ENCODE measurements around the gene PRODH2.

PRODH2 gene, protein sequence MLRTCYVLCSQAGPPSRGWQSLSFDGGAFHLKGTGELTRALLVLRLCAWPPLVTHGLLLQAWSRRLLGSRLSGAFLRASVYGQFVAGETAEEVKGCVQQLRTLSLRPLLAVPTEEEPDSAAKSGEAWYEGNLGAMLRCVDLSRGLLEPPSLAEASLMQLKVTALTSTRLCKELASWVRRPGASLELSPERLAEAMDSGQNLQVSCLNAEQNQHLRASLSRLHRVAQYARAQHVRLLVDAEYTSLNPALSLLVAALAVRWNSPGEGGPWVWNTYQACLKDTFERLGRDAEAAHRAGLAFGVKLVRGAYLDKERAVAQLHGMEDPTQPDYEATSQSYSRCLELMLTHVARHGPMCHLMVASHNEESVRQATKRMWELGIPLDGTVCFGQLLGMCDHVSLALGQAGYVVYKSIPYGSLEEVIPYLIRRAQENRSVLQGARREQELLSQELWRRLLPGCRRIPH

DNA sequence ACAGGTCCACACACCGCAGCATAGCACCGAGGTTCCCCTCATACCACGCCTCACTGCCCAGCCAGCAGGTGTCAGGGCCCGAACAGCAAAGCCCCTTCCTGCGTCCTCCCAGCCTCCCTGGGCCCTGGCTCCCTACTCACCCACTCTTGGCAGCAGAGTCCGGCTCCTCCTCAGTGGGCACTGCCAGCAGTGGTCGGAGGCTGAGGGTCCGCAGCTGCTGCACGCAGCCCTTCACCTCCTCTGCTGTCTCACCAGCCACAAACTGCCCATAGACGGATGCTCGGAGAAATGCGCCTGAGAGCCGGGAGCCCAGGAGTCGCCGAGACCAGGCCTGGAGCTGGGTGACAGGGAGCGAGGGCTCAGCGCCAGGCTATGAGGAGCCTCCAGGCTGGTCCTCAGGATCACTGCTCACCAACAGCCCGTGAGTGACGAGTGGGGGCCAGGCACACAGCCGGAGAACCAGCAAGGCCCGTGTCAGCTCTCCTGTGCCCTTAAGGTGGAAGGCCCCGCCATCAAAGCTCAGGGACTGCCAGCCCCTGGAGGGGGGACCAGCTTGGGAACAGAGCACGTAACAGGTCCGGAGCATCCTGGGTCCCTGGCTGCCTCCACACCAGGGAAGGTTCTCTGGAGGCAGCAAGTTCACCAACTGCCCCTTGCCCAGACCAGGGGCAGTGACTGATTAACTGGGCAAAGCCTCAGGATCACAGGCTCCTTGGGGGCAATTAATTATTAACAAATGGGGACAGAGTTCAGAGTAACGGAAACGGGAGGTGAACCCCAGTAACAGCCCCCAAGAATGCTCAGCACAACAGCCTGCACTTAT lies at the start of gene PRODH2:
Gene PRODH2, minus strand, starts transcription at position 626 of the 823 bp plus-strand sequence. Its CDS starts 40 bp downstream, at position 586.
- DNase-seq, result no peak

DNA sequence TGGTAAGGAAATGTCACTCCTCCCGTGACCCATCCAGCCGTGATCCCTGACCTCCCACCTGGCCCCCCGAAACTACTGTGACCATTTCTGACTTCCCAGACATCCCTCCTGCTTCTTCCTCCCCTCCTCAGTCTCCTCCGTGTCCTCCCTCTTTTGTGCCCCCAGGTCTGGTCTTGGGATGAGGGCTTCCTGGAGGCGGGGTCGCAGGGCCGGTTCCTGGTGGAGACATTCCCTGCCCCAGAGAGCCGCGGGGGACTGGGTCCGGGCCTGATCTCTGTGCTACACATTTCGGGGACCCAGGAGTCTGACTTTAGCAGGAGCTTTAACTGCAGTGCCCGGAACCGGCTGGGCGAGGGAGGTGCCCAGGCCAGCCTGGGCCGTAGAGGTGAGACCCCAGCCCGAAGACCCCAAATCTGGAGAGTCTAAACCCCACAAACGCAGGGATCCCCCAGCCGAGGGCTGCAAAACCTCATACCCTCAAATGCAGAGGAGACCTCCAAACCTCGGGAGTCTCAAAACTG lies 49.1 kb upstream of the PRODH2 start:
- no peak for DNase-seq

DNA sequence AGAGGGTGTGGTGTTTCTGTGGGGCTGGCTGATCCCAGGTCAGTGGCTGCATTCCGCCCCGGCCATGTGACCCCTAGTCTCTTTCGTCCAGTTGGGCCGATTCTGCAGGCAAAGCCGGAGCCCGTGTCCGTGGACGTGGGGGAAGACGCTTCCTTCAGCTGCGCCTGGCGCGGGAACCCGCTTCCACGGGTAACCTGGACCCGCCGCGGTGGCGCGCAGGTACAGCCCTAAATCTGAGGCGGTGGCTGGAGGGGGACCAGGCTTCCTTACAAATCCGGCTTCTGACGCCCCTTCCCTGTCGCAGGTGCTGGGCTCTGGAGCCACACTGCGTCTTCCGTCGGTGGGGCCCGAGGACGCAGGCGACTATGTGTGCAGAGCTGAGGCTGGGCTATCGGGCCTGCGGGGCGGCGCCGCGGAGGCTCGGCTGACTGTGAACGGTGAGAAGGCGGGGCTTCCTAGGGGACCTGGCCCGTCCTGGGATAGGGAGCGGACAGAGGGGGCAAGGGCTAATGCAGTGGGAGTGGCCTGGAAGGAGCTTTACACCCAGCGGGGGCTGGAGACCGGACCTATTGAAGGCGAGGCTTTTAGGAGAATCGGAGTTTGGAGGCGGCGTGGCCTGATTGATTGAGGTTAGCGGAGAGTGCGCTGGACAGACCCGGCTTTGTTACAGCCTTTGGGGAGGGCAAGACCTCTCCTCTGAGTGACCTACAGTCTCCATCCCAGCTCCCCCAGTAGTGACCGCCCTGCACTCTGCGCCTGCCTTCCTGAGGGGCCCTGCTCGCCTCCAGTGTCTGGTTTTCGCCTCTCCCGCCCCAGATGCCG lies 48.4 kb upstream of the PRODH2 start:
- DNase-seq, result no peak

DNA sequence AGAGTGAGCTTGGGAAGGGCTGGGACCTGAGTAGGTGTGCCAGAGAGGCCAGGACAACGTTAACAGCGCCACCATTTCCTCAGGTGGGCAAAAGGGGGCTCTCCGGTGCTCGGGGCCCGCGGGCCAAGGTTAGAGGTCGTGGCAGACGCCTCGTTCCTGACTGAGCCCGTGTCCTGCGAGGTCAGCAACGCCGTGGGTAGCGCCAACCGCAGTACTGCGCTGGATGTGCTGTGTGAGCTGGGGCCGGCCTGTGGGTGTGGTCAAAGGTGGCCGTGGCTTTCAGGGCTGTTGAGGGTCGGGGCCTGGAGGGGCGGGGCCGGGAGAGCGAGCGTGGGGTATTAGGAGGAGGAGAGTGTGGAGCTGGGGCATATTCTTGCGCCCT lies 47.8 kb upstream of the PRODH2 start:
- DNase-seq, result no peak

DNA sequence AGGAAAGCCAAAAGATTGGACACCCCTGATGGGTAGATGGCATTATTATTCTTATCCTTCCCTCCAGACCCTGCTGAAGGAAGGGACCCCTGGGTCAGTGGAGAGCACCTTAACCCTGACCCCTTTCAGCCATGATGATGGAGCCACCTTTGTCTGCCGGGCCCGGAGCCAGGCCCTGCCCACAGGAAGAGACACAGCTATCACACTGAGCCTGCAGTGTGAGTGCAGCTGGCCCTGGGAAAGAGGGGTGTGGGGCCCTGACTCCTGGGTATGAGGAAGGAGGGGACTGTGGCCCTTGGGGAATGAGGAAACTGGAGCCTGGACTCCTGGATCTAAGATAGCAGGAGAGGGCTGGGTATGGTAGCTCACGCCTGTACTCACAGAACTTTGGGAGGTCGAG lies 46.8 kb upstream of the PRODH2 start:
- no peak for DNase-seq

DNA sequence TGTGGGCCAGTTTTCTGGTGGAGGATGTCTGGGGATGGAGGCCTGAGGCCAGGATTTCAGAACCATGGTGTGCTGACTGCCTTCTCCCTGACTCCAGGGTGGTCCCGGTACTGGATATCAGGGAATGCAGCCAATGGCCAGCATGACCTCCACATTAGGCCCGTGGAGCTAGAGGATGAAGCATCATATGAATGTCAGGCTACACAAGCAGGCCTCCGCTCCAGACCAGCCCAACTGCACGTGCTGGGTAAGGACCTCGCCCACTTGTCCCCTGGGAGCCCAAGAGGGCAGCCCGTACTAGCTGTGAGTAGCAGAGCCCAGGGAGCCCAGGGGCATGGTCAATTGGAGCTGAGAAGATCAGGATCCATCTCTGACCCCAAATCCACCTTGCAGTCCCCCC lies 45.7 kb upstream of the PRODH2 start:
- no peak for DNase-seq

DNA sequence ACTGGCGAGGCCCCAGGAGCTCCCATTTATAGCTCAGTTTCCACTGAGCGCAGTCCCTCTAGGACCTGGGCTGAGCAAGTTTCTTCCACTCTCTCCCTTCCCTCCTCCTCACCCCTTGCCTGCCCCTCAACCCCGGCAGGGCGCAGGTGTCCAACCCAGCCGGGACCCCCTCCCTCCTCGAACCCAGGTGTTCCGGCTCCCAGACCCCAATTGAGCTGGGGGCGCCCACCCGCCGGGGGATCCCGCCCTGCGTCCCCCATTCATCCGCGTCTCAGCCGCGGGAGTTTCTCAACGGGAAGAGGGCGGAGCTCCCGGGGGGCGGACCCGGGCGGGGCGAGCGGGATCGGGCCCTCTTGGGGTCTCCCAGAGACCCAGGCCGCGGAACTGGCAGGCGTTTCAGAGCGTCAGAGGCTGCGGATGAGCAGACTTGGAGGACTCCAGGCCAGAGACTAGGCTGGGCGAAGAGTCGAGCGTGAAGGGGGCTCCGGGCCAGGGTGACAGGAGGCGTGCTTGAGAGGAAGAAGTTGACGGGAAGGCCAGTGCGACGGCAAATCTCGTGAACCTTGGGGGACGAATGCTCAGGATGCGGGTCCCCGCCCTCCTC lies 44.0 kb upstream of the PRODH2 start, which contains the start of gene KIRREL2:
Gene KIRREL2, plus strand, starts transcription at position 366 of the 604 bp plus-strand sequence. Its CDS starts 209 bp downstream, at position 575.
- peak; percentile 24 for DNase-seq

DNA sequence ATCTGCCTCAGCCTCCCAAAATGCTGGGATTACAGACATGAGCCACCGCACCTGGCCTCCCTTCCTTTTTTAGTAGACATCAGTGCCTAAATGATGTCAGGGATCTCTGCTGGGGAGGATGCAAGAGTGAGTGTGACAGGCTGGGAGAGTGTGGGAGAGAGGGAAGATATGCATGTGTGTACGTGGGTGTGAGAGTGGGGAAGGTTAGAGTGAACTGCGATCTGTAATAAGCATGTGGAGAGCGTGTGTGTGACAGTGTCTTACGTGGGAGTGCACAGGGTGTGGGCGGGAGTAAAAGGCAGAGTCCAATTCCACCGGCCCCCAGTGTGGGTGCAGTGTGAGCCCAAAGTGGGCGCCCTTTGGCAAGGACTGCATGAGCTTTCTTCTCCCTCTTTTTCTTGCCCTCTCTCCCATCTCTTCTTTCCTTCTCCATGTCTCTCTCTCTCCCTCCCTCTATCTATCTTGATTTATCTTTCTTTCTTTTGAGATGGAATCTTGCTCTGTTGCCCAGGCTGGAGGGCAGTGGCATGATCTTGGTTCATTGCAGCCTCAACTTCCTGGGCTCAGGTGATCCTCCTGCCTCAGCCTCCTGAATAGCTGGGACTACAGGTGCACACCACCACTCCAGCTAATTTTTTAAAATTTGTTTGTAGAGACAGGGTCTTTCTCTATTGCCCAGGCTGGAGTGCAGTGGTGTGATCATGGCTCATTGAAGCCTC lies 40.6 kb upstream of the PRODH2 start:
- DNase-seq, result no peak

DNA sequence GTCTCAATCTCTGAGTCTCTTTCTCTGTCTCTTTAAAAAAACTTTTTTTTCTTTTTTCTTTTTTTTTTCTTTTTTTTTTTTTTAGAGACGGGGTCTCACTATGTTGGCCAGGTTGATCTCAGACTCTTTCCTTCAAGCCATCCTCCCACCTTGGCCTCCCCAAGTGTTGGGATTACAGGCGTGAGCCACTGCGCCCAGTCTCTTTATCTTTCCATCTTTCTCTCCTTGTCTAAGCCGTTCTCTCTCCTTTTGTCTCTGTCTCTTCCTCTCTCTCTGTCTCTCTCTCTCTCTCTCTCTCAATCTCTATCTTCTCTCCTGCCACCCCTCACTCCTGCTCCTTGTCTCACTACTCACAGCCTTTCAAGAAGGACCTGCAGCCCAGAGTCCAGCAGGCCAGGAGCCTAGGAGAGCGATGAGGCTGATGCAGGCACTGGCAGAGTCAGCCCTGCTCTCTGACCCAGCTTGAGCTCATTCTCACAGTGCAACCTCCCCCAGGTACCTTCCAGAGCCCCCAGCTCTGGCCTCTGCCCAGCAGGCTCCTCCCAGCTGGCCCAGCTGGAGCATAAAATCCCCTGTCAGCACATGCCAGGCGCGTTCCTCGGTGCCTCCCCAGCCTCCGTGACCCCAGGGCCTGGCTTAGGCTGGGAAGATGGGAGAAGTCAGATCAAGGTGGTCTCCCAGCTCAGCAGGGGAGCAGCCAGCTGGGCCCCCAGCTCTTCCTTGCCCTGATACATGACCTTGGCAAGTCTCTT lies 39.6 kb upstream of the PRODH2 start, which contains the start of gene NPHS1:
Gene NPHS1, minus strand, starts transcription at position 476 of the 752 bp plus-strand sequence. CDS start 667 bp downstream, outside the sequence.
- no peak for DNase-seq

DNA sequence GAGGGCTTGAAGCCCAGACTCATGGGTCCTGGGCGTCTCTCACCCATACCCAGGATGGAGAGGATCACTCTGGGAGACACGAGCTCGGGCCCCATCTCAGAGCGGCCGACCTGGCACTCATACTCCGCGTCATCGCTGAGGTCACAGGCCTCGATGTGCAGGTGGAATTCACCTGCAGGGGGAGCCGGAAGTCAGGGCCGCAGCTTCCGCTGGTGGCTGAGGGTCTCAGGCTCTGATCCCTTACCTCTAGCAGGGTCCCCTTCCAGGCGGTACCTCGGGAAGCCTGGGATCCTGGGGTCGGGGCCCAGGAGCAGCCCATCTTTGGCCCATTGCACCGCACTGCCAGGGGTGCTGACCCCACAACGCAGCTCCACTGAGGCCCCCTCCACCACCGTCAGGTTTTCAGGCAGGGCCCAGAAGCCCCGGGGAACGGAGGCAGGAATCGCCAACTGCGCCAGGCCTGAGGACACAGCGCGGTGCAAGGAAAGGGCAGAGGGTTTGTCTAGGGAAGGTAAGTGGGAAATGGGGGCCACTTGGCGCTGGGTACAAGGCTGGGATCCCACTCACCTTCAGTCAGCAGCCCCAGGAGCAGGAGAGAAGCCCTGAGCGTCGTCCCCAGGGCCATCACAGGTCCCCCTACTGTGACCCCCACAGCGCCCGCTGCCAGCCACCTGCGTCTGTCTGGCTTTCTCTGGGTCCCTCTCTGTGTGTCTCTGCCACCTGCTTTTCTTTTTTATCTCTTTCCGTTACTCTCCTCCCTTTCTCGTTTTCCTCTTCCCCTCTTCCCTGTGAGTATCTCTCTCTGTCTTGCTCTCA lies 38.8 kb upstream of the PRODH2 start:
- no peak for DNase-seq

DNA sequence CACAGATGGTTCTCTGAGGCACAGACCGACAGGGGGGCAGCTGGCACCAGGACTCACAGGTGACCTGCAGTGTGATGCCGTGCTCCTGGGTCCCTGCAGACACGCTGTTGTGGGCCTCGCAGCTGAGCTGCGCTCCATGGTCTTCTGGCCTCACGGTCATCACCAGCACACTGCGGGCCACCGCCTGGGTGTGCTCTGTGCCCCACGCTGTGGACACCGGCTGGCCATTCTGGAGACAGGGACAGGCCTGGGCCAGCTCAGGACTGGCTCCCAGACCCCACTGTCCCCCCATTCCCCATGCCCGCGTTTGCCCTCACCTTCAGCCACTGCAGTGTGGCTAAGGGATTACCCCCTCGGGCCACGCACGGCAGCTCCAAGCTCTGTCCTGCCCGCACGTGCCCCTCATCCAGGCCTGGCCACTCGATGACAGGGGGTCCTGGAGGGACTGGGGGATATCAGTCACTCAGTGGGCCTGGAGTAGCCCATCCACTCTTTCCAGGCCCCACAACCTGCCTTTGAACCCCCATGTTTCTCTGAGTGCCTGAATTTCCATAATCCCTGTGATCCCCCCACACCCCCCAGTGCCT lies 36.4 kb upstream of the PRODH2 start:
- no peak for DNase-seq

DNA sequence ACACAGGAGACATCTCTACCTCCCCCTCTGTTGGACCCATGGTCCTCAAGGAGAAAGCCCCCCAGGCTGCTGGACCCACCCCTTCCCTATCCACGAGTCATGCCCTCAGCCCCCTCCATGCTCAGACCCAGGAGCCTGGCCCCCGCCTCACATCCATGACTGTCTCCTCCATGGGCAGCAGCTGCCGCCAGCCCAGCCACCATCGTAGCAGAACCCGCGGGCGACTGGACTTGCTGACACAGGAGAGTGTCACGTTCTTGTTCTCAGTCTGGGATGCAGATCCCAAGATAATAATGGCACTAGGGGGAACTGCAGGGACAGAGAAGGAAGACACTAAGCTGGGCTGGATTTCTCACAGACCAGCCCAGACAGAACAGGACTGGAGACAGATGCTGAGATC lies 35.8 kb upstream of the PRODH2 start:
- DNase-seq, result no peak

DNA sequence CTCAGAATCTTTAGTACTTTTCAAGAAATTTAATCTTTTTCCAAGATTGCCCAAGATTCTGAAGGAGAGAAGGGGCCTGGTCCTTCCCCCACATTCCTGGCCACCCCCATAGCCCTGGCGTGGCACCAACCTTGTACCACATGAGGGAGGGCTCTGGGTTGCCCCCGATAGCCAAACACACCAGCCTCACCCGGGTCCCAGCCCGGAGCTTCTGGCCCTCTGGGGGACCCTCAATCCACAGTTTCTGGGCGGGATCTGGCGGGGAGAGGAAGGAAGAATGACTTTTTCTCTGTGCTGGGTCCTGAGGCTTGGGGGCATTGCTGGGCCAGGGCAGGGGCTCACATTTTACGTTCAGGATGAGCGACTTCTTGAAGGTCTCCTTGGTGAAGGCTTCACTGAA lies 35.3 kb upstream of the PRODH2 start:
- no peak for DNase-seq

DNA sequence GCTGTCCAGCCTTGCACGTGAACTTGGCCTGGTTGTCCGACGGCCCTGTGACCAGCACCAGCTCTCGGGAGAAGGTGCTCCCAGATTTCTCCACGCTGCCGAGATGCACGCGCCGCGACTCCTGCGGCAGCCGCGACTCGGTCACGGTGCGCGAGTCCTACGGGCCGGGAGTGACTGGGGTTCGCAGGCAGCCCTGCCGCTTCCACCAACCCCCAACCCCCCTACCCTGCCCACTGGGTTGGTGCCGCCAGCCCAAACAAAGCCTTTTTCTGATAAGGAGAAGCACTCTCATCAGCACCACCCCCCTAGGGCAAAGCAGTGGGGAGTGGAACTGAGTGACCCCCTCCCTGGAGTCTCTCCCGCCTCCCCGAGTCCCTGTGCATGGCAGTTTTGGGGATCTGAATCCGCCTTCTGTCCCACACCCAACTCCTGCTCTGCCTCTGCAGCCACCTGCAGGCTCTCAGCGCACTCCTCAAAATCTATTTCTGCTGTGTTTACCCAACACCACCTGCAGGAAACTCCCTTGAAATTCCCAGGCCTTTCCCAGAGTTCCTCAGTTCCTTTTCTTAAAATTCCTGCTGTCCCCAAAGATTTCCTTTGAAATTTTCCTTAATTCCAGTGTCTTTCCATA lies 33.5 kb upstream of the PRODH2 start:
- DNase-seq, result no peak

DNA sequence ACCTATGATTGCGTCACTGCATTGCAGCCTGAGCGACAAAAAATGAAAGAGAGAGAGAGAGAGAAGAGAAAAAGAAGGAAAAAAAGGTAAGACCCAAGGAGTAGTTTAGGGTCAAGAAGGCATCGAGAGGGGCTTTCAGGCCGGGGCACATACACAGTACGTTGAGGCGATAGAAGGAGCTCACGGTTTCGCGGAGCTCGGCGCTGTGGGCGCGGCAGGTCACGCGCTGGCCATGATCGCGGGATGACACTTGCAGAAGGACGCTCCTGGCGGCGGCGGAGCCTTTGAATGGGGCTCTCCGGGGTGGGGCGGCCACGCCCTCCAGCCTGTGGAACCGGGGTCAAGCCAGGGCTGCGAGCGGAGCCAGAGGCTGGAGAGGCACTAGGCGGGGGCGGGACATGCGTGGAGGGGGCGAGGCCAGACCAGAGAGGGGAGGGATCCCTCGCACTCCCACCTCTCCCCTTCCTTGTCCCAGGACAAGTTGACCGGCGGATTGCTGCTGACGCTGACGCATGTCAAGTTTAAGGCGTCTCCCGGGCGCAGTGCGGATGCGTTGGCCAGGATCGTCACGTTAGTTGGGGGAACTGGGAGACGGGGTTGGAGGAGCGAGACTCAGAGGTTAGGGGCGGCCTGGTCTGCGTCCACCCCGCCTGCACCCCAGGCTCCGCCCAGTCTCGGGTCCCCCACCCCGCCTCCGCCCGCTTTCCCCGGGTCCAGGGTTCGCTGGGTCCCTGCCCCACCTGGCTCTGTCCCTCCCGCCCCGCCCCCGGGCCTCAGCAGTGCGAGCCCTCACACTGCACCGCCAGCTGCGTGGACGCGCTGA lies 32.8 kb upstream of the PRODH2 start:
- DNase-seq, result no peak

DNA sequence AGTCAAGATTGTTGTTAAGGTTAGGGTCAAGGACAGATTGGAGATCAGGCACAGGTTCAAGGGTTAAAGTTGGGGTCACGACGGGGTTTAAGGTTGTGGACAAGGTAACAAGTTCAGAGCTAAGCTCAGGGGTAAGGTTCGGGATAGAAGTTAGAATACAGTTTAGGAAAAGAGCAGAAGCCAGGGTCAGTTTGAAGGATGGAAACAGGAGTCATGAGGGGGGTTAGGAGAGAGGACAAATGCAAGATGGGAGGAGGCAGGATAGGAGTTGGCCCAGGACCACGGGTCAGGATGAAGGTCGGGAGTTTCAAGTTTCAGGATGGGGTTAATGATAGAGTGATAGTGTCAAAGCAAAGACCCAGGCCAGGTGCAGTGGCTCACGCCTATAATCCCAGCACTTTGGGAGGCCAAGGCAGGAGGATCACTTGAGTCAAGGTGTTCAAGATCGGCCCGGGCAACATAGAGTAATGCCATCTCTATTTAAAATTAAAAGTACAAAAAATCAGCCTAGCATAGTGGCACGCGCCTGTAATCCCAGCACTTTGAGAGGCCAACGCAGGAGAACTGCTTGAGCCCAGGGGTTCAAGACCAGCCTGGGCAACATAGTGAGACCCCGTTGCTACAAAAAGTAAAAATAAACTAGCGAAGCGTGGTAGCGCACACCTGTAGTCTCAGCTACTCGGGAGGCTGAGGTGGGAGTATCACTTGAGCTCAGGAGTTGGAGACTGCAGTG lies 32.0 kb upstream of the PRODH2 start:
- DNase-seq, result no peak

All from activated CD4-positive, alpha-beta T cell treated with anti-CD3 and anti-CD28 coated beads, Interleukin-2, Interleukin-6, amounts not matched to agents 100 ng/mL and 50 ng/mL, durations not matched to agents 16 hours and 8 hours (primary cell).